ENCODE measurements around the gene CIDEA. TPM values are rescaled to one million over a fixed set of nuclear protein-coding genes. Genes with fewer than 3 reads are reported as not detected.
"Not testable (repeated sequence)": the region's sequence is repeated elsewhere in the genome, so short reads cannot be mapped to it uniquely, and the experiment has no call there.

CIDEA gene
- total RNA-seq, 1 donor from 2014 or later, result not detected

DNA sequence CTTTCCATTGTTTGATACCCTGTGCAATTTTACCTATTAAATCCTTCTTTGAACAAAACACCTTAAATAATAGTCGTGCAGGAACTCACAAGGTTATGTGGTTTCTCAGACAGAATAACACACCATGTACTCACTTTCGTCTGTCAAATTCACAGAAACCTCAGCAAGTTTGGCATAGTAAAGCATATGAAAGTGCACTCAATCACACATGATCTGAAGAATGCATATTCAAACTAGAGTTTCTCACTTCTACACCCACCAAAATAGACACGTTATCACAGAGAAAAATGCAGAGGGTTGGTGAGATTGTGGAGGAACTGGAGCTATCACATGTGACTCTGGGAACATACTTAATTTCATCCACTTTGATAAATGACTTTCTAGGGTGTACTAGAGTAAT is 25.9 kb upstream of the CIDEA start:
- intact Hi-C loops (cut with micrococcal nuclease); DNase-seq; H3K27me3 Mint-ChIP-seq; H3K36me3 Mint-ChIP-seq (ENCODE audit: low read depth); CTCF ChIA-PET; POLR2A ChIA-PET; H3K4me3 Mint-ChIP-seq; ATAC-seq (ENCODE audit: low read depth); H3K9me3 Mint-ChIP-seq; H3K27ac Mint-ChIP-seq; H3K4me1 Mint-ChIP-seq: not testable (repeated sequence)

DNA sequence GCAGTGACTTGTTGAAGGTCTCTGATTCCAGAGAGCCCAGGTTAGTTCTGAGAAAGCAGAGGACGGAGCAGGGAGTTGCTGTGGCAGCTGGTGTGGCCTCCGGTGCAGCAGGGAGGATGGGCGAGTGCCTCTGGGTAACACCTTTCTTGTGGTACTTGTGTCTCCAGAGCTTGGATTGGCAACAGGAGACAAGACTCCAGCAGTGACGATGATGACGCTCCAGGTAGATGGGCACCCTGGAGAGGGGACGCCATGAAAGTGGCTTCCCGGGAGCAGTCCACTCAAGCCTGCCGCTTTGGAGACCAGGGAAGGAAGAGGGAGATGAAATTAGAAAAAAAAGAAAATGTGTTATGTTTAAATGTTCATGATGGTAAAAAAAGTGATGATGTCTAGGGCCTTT is 23.6 kb upstream of the CIDEA start:
- H3K9me3 Mint-ChIP-seq; POLR2A ChIA-PET; H3K27me3 Mint-ChIP-seq; ATAC-seq (ENCODE audit: low read depth); CTCF ChIA-PET; H3K36me3 Mint-ChIP-seq (ENCODE audit: low read depth); H3K4me3 Mint-ChIP-seq; H3K4me1 Mint-ChIP-seq; H3K27ac Mint-ChIP-seq; intact Hi-C loops (cut with micrococcal nuclease); DNase-seq: not testable (repeated sequence)

DNA sequence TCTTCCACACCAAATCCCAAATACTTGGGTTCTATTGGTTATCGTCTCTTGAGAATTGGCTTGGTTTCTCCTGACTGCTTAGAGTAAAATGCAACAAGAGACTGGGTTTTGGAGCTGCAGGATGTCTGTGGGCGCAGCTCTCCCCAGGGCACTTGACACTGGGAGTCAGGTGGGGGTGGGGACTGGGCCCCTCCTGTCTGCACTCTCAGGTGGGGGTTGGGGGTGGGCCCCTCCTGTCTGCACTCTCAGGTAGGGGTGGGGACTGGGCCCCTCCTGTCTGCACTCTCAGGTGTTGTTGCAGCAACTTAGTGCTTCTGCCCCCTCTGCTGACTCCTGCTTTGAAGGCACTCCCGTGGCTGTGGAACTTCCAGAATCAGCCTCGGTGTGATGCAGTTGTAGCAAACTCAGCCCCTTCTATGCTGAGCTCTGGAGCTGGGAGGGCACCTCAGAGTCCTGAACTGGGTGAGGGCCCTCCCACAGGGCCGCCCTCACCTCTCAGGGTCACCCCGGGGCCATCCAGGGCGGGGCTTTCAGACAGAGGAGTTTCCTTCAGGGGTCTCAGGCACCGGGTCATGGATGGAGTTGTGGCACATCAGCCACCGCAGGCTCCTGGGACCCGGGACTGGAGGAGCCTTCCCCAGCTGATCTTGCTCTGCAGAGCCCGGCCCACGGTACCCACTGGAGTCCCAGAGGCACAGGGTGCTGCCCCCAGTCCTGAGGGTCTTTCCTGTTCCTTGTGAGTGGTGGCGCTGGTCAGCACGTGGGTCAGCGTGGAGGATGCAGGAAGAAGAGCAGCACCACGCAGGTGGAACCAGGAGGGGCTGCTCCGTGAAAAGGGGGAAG is 22.9 kb upstream of the CIDEA start:
- ChIA-PET CTCF (no interaction called here), POLR2A (no interaction called here)
- intact Hi-C loops (cut with micrococcal nuclease), result no loop called here
- Mint-ChIP-seq H3K36me3 (ENCODE audit: low read depth) (no peaks in the 10 kb centered on the region), H3K4me3 (no peak overlapping the region), H3K27me3 (peaks cover 13% of the 10 kb centered on the region), H3K27ac (no peak overlapping the region), H3K9me3 (no peaks in the 10 kb centered on the region), H3K4me1 (no peaks in the 10 kb centered on the region)
- no peak for ATAC-seq (ENCODE audit: low read depth)
- TF ChIP-seq, protein P1, sequence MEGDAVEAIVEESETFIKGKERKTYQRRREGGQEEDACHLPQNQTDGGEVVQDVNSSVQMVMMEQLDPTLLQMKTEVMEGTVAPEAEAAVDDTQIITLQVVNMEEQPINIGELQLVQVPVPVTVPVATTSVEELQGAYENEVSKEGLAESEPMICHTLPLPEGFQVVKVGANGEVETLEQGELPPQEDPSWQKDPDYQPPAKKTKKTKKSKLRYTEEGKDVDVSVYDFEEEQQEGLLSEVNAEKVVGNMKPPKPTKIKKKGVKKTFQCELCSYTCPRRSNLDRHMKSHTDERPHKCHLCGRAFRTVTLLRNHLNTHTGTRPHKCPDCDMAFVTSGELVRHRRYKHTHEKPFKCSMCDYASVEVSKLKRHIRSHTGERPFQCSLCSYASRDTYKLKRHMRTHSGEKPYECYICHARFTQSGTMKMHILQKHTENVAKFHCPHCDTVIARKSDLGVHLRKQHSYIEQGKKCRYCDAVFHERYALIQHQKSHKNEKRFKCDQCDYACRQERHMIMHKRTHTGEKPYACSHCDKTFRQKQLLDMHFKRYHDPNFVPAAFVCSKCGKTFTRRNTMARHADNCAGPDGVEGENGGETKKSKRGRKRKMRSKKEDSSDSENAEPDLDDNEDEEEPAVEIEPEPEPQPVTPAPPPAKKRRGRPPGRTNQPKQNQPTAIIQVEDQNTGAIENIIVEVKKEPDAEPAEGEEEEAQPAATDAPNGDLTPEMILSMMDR (IDR thresholded peaks at IDR 0.05), result no peak
- no peak for DNase-seq

DNA sequence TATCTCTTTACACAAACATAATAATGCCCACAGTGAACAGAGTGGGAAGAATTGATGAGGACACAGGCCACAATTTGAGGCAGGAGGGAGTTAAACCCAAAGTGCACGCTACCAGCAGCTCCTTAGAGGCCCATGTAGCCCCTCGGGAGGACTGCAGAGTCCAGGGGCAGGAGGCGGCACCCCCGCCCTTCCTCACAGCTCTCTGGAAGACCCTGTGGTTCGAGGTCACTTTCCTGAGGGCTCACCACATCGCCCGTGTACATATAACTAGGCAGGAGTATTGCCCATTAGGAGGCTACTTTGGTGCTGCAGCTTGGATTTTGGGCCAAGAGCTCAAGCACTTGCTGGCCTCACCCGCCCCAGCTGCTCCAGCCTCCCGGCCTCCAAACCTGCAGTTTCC is 22.2 kb upstream of the CIDEA start:
- no peak for ATAC-seq (ENCODE audit: low read depth)
- Mint-ChIP-seq H3K27me3 (peaks cover 13% of the 10 kb centered on the region), H3K36me3 (ENCODE audit: low read depth) (no peaks in the 10 kb centered on the region), H3K9me3 (no peaks in the 10 kb centered on the region), H3K4me1 (peaks cover 3% of the 10 kb centered on the region), H3K27ac (no peak overlapping the region), H3K4me3 (no peak overlapping the region)
- TF ChIP-seq, protein P1 (IDR thresholded peaks at IDR 0.05), result no peak
- intact Hi-C loops (cut with micrococcal nuclease), result no loop called here
- POLR2A ChIA-PET, result no interaction called here
- no peak for DNase-seq
- CTCF ChIA-PET, result no interaction called here

DNA sequence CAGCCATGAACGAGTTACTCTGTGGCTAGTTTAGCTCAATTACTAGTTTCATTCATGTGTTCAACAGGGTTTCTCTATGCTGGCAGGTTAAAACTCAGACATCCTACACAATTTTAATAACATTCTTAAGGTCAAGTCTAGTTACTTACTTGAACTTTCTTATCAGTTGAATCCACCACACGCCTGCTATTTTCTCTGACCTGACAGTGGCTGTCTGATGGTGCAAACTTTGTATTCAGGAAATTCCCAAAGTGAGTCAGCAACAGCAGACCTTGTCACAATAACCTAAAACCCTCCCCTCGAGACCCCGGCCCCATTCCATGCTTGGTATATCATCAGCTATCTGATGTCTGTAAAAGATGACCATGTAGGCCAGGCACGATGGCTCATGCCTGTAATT is 20.8 kb upstream of the CIDEA start:
- H3K36me3 Mint-ChIP-seq (ENCODE audit: low read depth), result no peaks in the 10 kb centered on the region

More for the DNA sequence above, 20.8 kb upstream of the CIDEA start:
- H3K4me1 Mint-ChIP-seq, result peaks cover 7% of the 10 kb centered on the region
- ChIA-PET POLR2A (interaction anchor here (0.7 kb wide), 1 partner anchor 1627 kb away, joined by 3 read pairs; no protein-coding TSS in a partner anchor), CTCF (interaction anchor here (0.6 kb wide), 1 partner anchor 567 kb away, joined by 3 read pairs; no protein-coding TSS in a partner anchor)
- TF ChIP-seq, protein P1 (IDR thresholded peaks at IDR 0.05), result no peak
- DNase-seq (no peak), ATAC-seq (ENCODE audit: low read depth) (no peak)
- H3K4me3 Mint-ChIP-seq, result no peak overlapping the region
- H3K9me3 Mint-ChIP-seq, result no peaks in the 10 kb centered on the region
- no peak overlapping the region for H3K27ac Mint-ChIP-seq
- intact Hi-C loops (cut with micrococcal nuclease), result no loop called here
- peaks cover 16% of the 10 kb centered on the region for H3K27me3 Mint-ChIP-seq
